Testis (tissue), 2 donors: ENCODE results near the gene HSPA1L.

Experiments used
- CTCF ChIP-seq, 3 experiments: fragments of 450-650 bp in 2 of 3; fragments of 200-600 bp in 1 of 3; sonication (generic) in 1 of 3; IDR thresholded peaks; one replicate each; pipeline ENCODE4 v1.5.1; 2016 to 2019; ENCODE audit warnings: antibody characterized with exemption in 3 of 3, mild to moderate bottlenecking in 2 of 3, moderate library complexity in 1 of 3
- POLR2A ChIP-seq: fragments of 450-650 bp; IDR thresholded peaks from one replicate; pipeline ENCODE4 v1.6.1; 2017; ENCODE audit warnings: antibody characterized with exemption, mild to moderate bottlenecking, moderate library complexity

DNA sequence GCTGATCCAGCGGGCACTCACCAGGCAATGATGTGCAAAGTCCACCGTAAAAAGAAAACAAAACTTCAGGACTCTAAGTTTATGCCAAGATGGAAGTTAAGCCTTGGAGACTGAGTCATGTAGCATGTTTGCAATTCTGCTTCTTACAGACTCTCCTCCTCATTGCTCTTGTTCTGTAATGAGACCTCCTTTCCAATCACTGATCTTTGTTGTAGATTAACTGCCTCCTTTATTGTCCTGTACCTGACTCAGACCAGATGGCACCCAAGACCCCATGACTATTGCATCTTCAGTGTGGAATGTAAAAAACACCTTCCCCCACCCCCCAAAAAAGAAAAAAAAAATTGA, 36.4 kb upstream of the HSPA1L start:
- TF ChIP-seq POLR2A: no peak
- TF ChIP-seq CTCF (IDR thresholded peaks at IDR 0.05): no peak
